H1 (cell line): ENCODE data around the gene PHRF1. TPM values are rescaled to one million over a fixed set of nuclear protein-coding genes. Genes with fewer than 3 reads are reported as not detected.

Source experiments
- BRCA1 ChIP-seq: IDR thresholded peaks from 2 replicates; pipeline ENCODE4 v1.6.1; 2012; ENCODE audit warnings: low read depth, low read length, improper control_type of control experiment
- CTBP2 ChIP-seq: IDR thresholded peaks from 2 replicates; pipeline ENCODE4 v1.7.0; 2011; ENCODE audit warnings: borderline replicate concordance, mild to moderate bottlenecking, moderate library complexity, mixed read lengths, low read length; ENCODE audit not compliant: insufficient read depth, insufficient read length
- MAFK ChIP-seq: IDR thresholded peaks from 2 replicates; pipeline ENCODE4 v1.6.1; 2012; ENCODE audit warnings: low read depth, mild to moderate bottlenecking, improper control_type of control experiment, low read length
- NRF1 ChIP-seq: IDR thresholded peaks from 2 replicates; pipeline ENCODE4 v1.6.1; 2011; ENCODE audit warnings: mild to moderate bottlenecking, low read depth, low read length, improper control_type of control experiment
- POU5F1 ChIP-seq: IDR thresholded peaks from 2 replicates; pipeline ENCODE4 v1.6.1; 2011; ENCODE audit warnings: low read depth, mild to moderate bottlenecking, low read length, moderate library complexity
- RBBP5 ChIP-seq: IDR thresholded peaks from 2 replicates; pipeline ENCODE4 v1.7.1; 2012; ENCODE audit warnings: low read depth, mild to moderate bottlenecking, inconsistent platforms, low read length, moderate library complexity, borderline replicate concordance
- SP2 ChIP-seq: IDR thresholded peaks from 2 replicates; pipeline ENCODE4 v1.6.1; 2012; ENCODE audit warnings: mild to moderate bottlenecking, low read length, inconsistent platforms
- SRF ChIP-seq: IDR thresholded peaks from 2 replicates; pipeline ENCODE4 v1.6.1; 2011; ENCODE audit warnings: mild to moderate bottlenecking, low read depth, low read length, moderate library complexity
- TCF12 ChIP-seq: IDR thresholded peaks from 2 replicates; pipeline ENCODE4 v1.6.1; 2011; ENCODE audit warnings: low read depth, mild to moderate bottlenecking, low read length
- polyA plus RNA-seq, 7 experiments: library from polyadenylated mRNA; depleted of rRNA in 3 of 7; stranded (reverse) in 5 of 7; unstranded in 2 of 7; fragments of >200 nt in 5 of 7; fragments of 200-250 nt in 2 of 7; gene quantifications; 1 replicate in 5 of 7; 2 replicates in 1 of 7; 4 replicates in 1 of 7; pipeline versions ENCODE4 v1.2.1 to v1.2.3, GENCODE V29; 2011 to 2013; ENCODE audit warnings: missing spikeins in 2 of 7, mixed read lengths in 2 of 7
- total RNA-seq: library from RNA; stranded (reverse); fragmentation: NEBNext Ultra II Directional; extraction: Animal tissue kit (Norgen Biotek cat#: 25700); gene quantifications from 2 replicates; pipeline ENCODE4 v1.2.1, GENCODE V29; 2021

PHRF1 gene
- total and polyA plus RNA-seq, 2 of the 8 experiments (the other 6 are each of a cell fraction or from before 2014, with no cell fraction given), result 13.4 to 37.3 TPM

DNA sequence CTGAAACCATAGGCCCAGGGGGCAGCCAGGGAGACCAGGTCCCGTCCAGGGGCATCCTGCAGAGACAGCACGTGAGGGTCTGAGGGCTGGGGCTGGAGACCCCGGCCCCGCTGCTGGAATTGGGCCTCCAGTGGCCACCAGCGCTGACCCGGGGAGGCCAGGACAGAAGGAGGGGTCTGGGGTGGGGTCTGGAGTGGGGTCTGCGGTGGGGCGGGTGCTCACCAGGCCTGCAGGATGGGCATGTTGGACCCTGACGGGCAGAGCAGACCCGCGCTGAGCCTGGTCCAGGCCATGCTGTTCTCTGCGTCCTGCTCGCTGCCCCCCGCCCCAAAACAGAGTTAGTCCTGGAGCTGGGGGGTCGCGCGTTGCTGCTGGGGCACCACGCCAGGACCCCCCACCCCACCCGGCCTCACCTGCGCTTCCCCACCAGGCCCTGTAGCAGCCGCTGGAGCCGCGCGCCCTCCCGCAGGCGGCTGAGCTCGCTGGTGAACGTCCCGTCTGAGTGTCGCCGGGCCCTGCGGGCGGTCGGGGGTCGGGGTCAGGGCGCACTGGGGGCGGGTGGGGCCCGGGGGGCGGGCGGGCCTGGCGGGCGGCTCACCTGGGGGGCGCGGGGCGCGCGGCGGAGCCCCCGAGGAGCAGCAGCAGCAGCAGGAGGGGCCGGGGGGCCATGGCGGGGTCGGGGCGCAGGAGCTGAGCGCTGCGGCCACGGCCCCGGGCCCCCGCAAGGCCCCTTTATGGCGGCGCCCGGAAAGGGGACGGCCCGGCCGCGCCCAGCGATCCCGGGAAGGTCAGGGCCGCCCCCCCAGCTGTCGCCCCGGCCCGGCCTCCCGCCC is 50.4 kb downstream of the PHRF1 start, which contains the start of gene SCT (continued):
- TF ChIP-seq SRF (no peak), MAFK (no peak), BRCA1 (no peak), TCF12 (no peak), RBBP5 (no peak), POU5F1 (no peak), SP2 (no peak), CTBP2 (no peak), NRF1 (no peak)
